Astrocyte of the spinal cord (primary cell): ENCODE data around the gene DSCAM.

Source experiments
- DNase-seq: peaks from one replicate; pipeline ENCODE4 v3.0.0; 2011; ENCODE audit warnings: low read depth, low spot score
- H3K4me3 ChIP-seq: 2 replicates; pipeline ENCODE4 v1.5.1; 2011; ENCODE audit warnings: low read depth, mild to moderate bottlenecking, low read length, moderate library complexity
- in situ Hi-C: cut with HindIII; loops from 2 replicates; pipeline ENCODE4 v1.10.0; 2017; ENCODE audit warnings: low sequenced_read_pairs
- TF ChIP-seq, protein P1 (sequence below): IDR thresholded peaks from 2 replicates; pipeline ENCODE4 v1.5.1; 2012; ENCODE audit warnings: low read depth, mild to moderate bottlenecking, low read length, inconsistent platforms

The DSCAM gene

DNA sequence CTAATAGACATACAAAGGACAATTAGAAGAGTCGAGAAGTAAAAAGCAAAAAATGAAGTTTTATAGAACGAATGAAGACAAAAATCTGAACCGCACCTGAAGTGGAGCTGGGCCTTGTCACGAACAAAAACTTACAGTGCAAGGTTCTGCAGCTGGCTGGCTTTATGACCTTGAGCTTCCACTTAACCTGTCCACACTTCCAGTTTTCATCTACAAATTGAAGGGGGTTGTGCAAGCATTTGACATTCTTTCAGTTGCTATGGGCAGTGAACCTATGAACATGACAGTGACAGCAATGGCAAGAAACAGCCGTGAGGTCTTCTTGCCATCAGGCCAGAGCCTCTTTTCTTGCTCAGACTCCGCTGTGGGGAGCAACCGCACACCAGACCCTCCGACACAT is 93.2 kb downstream of the DSCAM start:
- H3K4me3 ChIP-seq, result no peak overlapping the region
- TF ChIP-seq, protein P1, sequence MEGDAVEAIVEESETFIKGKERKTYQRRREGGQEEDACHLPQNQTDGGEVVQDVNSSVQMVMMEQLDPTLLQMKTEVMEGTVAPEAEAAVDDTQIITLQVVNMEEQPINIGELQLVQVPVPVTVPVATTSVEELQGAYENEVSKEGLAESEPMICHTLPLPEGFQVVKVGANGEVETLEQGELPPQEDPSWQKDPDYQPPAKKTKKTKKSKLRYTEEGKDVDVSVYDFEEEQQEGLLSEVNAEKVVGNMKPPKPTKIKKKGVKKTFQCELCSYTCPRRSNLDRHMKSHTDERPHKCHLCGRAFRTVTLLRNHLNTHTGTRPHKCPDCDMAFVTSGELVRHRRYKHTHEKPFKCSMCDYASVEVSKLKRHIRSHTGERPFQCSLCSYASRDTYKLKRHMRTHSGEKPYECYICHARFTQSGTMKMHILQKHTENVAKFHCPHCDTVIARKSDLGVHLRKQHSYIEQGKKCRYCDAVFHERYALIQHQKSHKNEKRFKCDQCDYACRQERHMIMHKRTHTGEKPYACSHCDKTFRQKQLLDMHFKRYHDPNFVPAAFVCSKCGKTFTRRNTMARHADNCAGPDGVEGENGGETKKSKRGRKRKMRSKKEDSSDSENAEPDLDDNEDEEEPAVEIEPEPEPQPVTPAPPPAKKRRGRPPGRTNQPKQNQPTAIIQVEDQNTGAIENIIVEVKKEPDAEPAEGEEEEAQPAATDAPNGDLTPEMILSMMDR, result no peak
- in situ Hi-C loops, result no loop called here
- DNase-seq, result no peak

DNA sequence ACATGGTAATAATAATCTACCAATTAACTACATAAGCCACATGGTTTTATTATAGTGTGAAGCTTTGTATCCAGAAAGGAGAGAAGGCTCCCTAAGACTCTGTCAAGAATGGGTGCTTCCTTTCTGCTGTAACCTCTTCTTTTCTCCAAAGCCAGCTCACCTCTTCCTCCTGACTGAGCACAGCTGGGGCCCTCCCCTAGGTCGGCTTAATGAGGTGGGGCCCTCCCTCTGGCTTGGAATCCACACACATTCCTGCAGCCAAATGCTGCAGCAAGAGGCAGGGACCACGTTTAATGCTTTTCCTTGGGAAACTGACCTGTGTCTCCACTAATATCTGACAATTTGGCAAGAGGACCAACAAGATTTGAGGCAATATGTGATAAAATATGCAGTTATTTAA is 94.8 kb downstream of the DSCAM start:
- DNase-seq, result no peak
- TF ChIP-seq, protein P1, result no peak
- H3K4me3 ChIP-seq, result no peak overlapping the region
- in situ Hi-C loops, result no loop called here

DNA sequence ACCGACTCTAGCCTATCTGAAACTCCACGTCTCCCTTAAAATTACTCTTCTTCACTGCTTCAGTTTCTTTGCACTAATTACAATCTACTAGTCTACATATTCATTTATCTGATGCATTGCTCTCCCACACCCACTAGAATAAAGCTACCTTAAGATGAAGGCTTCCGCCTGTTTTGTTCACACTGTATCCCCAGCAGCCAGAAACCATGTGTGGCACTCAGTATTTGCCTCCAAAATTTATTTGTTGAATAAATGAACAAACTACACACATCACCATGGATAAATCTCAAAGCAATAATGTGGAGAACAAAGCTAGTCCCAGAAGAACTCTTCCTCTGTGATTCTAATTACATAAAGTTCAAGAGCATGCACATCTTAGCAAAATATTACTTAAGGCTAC is 95.7 kb downstream of the DSCAM start:
- in situ Hi-C loops, result no loop called here
- no peak for DNase-seq
- TF ChIP-seq, protein P1, result no peak
- no peak overlapping the region for H3K4me3 ChIP-seq

DNA sequence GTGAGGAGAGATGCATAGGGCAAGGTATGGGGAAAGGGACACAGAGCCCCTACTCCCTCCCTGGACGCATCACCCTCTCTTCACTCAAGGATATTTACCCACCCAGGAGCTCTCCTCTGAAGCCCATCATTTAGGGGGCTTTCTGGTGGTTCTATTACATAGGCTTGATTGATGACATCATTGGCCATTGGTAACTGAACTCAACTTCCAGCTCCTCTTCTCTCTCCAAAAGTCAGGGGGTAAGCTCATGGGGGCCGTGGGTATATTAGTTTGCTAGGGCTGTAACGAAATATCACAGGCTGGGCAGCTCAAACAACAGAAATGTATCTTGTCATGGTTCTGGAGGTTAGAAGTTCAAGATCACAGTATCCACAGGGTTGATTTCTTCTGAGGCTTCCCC is 110.8 kb downstream of the DSCAM start:
- no peak for DNase-seq
- TF ChIP-seq, protein P1, result no peak
- in situ Hi-C loops, result no loop called here
- H3K4me3 ChIP-seq, result no peak overlapping the region

DNA sequence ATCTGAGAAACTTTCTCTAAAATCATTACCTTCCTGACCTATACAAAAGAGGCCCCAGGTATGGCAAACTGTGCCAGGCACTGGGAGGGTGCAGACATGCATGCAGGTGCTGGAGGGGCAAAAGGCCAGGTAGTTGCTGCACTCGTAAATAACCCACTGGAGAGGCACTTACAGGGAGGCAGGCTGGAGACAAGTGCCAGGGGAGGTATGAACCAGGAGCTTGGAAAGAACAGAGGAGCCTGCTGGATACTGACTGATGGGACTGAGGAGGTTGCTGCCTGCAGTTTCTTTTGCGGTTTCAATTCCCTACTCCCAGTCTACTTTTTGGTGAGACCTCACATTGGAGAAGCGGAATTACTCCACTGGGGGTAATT is 113.9 kb downstream of the DSCAM start:
- TF ChIP-seq, protein P1, result no peak
- DNase-seq, result no peak
- no peak overlapping the region for H3K4me3 ChIP-seq
- in situ Hi-C loops, result no loop called here

DNA sequence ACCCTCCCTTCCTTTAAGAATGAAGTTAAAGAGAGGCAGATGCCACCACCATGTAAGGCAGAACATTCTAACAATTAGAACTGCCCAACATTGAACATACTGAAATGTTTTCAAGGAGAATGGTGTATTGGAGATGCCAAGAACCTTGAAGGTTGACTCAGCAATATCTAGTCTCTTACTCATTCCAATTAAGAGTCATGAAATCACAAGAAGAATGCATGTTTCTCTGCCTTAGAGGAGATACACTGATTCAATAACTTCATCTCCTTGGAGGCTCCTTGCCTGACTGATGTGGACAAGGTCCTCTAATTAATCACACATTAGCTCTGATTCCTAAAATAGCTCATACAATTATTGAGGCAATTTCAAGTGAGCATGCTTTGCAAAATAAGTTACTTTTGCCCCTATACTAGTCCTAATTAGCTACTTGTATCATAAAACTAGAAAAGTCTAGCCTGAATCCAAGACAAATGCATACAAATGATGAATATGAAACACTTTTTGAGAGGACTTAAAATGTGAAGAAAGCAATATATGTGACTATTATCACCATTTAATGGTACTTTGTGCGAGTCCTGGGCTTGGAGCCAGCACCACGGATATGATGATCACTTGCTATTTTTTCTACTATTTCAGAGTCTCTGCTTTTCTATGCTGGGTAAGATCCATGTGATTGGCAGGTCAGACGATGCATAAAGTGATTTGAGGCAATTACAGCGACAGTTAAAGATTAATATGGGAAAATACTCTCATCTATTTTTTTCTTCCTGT is 114.5 kb downstream of the DSCAM start:
- no peak overlapping the region for H3K4me3 ChIP-seq
- peak; percentile 20 for DNase-seq
- in situ Hi-C loops, result no loop called here
- TF ChIP-seq, protein P1, result no peak
